ENCODE measurements around the gene AP1M1.

- TF ChIP-seq POLR2A (IDR thresholded peaks at IDR 0.05) (no peak), CTCF (IDR thresholded peaks at IDR 0.05) (no peak)
These were observed 15.4 kb downstream of the AP1M1 start for GRCh38 chr19:16213076-16213475.

Data from heart left ventricle (tissue), 13 donors.